HG02852 (cell line): ENCODE results near the gene ZNRF2.
"Not testable (repeated sequence)": the region's sequence is repeated elsewhere in the genome, so short reads cannot be mapped to it uniquely, and the experiment has no call there.

Experiments
- ATAC-seq: cut with Tn5 transposase; IDR thresholded peaks from one replicate; pipeline ENCODE4 v1.9.1; 2021; ENCODE audit warnings: mild to moderate bottlenecking, moderate library complexity; ENCODE audit not compliant: unreplicated experiment

ZNRF2 gene

GRCh38 chr7:30353532-30353931 lies 69.1 kb downstream of the ZNRF2 start:
- ATAC-seq, result no peak

DNA sequence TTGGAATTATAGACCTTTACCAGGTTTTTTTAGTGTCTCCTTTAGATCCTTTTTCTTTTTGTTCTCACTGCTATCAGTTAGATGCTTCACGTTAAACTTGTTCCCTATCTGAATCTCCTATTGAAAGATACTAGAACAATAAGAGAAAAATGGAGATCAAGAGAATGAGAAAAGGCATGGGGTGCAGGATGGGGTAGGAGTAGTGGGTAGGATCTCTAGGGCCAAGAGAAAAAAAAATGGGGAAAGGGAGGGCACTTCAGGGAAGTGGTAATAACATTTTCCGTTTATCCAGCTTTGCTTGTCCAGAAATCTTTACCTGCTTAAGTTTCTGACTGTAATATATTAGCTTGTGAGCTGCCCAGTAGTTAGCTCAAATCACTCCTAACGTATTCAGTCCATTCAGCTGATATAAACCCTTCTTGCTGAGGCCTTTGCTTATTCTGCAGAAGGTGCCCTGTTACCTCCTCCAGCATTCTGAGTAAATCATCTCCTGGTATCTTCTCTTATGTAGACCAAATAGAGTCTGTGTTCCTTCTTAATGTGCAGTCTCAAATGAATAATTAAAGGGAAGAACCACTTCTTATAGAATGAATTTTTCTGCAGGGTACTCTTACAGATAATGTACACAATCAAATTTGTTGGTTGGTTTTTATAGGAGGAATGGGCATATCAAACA lies 69.7 kb downstream of the ZNRF2 start:
- no peak for ATAC-seq

- no peak for ATAC-seq
Measured at GRCh38 chr7:30354791-30355190, 70.4 kb downstream of the ZNRF2 start.

DNA sequence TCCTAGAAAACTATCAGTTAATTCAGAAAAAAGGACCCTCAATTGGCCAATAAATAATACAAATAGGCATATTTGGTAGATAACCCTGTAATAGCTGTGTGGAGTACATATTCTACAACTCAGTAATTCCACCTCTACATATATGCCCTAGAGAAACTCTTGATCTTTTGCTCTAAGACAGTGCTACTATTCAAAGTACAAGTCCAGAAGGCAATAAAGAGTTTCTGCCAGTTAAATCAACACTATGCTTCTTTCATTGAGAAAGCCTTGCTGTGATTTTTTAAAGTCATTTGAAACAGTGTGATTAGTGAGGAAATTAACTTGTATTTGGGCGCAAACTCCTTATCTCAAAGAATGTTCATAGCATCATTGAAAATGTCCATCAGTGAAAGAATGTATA lies 75.6 kb downstream of the ZNRF2 start:
- no peak for ATAC-seq

DNA sequence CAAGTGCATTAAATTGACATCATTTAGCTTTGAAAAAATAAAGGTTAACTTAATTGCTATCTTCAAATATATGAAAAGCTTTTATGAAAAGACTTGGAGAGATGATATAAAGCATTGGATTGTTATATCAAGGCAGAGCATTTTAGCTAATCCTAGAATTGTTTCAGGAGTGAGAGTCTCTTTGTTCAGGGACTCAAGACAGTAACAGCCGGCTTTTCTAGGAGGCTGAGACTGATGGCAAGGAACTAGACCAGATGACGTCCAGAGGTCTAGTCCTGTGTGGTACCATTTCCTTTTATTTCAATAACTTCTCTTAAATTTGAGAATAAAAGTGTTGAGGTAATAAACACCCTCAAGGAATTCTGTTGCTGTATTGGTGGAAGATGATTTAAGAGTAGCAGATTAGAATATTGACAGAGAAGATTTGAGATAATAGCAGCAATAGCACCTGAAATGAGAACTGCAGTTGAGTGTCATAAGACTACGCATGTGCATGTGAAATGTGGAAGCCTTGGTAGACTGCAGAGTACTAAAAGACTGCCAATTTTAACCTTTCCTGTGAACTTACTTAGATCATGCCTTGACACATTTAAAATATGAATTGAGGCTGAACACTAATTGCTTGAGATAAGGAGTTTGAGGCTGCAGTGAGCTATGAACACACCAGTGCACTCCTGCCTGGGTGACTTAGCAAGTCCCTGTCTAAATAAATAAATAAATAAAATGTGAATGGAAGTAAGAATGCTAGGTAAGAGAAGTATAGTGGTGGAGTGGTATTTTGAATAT lies 79.6 kb downstream of the ZNRF2 start:
- no peak for ATAC-seq

DNA sequence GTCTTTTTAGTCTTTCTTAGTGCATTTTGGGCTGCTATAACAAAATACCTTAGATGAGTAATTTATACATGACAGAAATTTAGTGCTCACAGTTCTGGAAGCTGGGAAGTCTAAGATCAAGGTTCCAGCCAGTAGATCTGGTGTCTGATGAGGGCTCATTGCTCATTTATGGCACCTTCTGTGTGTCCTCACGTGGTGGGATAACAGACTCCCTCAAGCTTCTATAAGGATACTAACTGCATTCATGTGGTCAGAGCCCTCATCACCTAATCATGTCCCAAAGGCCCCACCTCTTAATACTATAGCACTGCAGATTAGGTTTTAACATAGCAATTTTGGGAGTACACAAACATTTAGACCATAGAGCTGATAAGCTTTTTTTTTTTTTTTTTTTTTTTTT lies 80.4 kb downstream of the ZNRF2 start:
- ATAC-seq, result no peak

GRCh38 chr7:30365621-30366020 lies 81.2 kb downstream of the ZNRF2 start:
- no peak for ATAC-seq

DNA sequence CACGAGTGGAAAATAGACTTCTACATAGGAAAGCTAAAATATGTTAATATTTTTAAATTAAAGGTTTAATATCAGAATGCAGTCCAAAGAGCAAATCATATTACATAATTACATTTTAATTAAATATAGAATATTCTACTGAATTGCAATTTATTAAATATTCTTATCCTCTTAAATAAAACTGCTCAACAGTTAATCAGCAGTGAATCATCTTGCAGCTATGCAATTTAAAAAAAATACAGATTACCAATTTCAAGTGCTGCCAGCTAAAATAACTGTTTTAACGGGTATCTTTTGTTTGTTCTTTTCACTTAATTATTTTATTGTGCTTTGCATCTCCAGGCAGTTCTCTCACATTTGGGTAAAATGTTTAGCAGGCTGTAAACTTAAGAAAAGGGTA lies 82.2 kb downstream of the ZNRF2 start:
- ATAC-seq, result no peak

GRCh38 chr7:30367561-30367960 lies 83.2 kb downstream of the ZNRF2 start:
- no peak for ATAC-seq

GRCh38 chr7:30369879-30370278 lies 85.5 kb downstream of the ZNRF2 start:
- no peak for ATAC-seq

DNA sequence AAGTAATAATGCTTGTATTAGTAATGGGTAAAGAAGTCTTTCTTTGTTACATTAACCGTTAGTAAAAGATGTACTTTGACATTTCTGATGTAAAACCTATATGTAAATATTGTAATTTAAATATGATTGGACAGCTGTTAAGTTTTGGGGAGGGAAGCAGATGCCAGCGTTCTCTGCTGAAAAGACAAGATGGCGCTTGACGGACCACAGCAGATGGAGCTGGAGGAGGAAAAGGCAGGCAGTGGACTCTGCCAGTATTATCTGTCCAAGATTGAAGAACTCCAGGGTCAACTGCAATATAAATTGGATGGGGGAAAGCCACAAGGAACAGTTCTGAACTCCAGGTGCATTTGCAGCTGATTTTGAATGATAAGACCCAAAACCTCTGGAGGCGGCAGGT lies 86.9 kb downstream of the ZNRF2 start:
- ATAC-seq, result no peak

DNA sequence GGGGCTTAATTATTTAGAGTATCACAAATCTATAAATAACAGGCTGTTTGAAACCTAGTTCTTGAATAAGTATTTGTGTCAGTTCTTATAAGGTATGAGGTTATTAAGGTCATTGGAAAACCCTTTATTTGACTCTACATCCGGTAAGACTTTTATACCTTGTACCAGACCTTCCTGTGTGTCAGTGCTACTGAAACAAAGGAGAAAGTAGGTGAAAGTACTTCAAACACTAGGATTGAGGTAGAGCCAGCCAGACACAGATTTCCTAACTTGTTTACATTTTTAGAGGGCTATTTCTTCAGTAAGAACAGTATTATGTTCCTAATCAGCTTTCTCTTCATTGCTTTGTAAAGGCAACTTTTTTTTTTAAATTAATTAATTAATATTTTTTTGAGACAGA lies 93.9 kb downstream of the ZNRF2 start:
- ATAC-seq, result no peak

GRCh38 chr7:30379131-30379530 lies 94.7 kb downstream of the ZNRF2 start:
- no peak for ATAC-seq

DNA sequence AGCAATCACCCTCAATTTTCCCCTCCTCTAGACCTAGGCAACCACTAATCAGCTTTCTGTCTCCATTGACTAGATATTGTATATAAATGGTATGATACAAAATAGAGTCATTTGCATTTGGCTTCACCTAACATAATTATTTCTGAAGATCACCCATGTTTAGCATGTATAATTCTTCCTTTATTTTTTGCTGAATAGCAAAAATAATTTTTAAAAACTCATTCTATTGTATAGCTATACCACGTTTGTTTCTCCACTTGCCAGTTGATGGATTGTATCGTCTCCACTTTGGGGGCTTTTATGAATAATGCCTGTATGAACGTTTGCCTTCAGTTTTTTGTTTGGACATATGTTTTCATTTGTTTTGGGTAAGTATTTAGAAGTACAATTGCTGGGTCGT lies 95.3 kb downstream of the ZNRF2 start:
- no peak for ATAC-seq

DNA sequence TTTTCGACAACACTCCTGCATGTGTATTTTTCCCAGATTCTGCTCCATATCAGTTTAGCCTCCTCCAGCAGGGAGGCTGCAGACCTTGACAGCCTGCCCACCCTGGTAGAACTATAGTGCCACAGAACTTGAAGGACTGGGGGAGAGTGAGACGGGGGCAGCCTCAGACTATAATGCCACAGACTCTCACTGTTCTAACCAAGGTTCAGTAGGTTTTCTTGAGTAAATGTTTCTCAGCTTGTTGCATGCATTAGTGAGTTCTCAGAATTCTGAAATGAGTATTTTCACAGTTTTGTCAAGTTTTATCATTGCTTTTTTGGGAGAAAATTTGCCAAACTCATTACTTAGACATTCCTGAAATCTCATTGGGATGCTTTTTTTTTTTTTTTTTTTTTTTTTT lies 95.9 kb downstream of the ZNRF2 start:
- no peak for ATAC-seq

DNA sequence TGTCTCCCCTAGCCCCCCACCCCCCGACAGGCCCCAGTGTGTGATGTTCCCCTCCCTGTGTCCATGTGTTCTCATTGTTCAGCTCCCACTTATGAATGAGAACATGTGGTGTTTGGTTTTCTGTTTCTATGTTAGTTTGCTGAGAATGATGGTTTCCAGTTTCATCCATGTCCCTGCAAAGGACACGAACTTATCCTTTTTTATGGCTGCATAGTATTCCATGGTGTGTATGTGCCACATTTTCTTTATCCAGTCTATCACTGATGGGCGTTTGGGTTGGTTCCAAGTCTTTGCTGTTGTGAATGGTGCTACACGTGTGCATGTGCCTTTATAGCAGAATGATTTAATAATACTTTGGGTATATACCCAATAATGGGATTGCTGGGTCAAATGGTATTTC lies 96.4 kb downstream of the ZNRF2 start:
- ATAC-seq, result not testable (repeated sequence)

GRCh38 chr7:30382607-30383006 lies 98.2 kb downstream of the ZNRF2 start:
- ATAC-seq, result no peak

DNA sequence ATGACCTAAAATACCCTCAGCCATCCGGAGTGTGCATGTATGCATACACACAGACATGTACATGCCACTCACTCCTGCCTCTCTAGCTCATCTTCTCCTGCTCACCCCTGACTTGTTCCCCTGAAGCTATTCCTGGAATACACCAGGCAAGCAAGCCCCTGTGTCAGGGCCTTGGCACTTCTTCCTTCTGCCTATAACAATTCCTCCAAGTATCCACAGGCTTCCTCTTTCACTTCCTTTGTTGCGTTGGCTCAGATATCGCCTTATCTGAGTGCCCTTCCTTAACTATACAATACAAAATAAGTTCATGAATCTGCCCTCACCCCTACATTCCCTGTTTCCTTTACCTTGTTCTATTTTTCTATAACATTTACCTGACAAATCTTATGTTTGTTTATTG lies 105.4 kb downstream of the ZNRF2 start:
- no peak for ATAC-seq

GRCh38 chr7:30390736-30391636 lies 106.6 kb downstream of the ZNRF2 start:
- no peak for ATAC-seq

GRCh38 chr7:30391806-30392205 lies 107.4 kb downstream of the ZNRF2 start:
- ATAC-seq, result no peak

DNA sequence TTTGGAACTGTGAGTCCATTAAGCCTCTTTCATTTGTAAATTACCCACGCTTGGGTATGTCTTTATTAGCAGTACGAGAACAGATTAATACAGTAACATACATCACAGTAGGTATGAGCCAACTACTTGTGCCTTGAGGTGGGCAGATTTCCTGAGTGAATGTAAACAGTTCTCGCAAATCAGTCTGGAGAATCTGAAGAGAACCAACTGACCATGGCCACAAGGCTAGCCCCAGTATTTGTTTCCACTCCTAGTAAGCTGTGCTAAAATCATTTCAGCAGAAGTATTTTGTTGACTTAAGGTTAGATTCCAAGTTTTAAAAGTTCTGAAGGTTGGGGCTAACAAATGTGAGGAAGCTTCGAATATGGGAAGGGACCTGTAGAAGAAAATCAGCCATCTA lies 111.3 kb downstream of the ZNRF2 start:
- ATAC-seq, result no peak

DNA sequence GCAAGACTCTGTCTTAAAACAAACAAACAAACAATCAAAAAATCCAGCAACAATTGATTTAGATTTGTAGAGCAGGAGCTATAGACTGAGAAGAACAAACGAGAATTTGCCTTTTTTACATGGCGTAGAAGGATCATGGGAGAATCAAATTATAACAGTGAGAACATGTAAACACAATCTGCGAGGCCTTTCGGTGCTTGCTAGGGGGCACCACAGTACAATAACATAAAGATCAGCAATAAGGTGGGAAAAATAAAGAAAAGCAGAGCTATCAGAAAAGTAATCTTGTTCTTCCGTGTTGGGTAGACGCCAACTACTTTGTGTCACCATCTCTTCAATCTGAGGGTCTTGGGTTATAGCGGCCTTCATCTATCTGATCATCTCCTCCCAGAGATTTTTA lies 112.0 kb downstream of the ZNRF2 start:
- no peak for ATAC-seq
